Mesendoderm (in vitro differentiated cells): ENCODE results near the gene MT1E.

Experiments
- DNase-seq: peaks from one replicate; pipeline ENCODE4 v3.0.0; 2013
- H2AK5ac ChIP-seq: 2 replicates; pipeline ENCODE4 v1.6.1; 2013; ENCODE audit warnings: low read length, inconsistent platforms
- H2BK120ac ChIP-seq: 2 replicates; pipeline ENCODE4 v1.6.1; 2013; ENCODE audit warnings: low read depth, mild to moderate bottlenecking, low read length, moderate library complexity, mixed read lengths
- H2BK15ac ChIP-seq: replicated peaks from 2 replicates; pipeline ENCODE4 v1.6.1; 2013; ENCODE audit warnings: low read depth, mild to moderate bottlenecking, moderate library complexity
- H2BK5ac ChIP-seq: 2 replicates; pipeline ENCODE4 v1.6.1; 2013; ENCODE audit warnings: low read length, inconsistent platforms
- H3K18ac ChIP-seq: 2 replicates; pipeline ENCODE4 v1.6.1; 2013; ENCODE audit warnings: mild to moderate bottlenecking, low read length, mixed read lengths
- H3K23ac ChIP-seq: one replicate; pipeline ENCODE4 v1.6.1; 2013; ENCODE audit warnings: low read length
- H3K27ac ChIP-seq: 2 replicates; pipeline ENCODE4 v1.5.1; 2013; ENCODE audit warnings: low read depth, mild to moderate bottlenecking, inconsistent platforms, low read length, moderate library complexity
- H3K27me3 ChIP-seq: 2 replicates; pipeline ENCODE4 v1.6.1; 2013; ENCODE audit warnings: low read length, control low read depth, mild to moderate bottlenecking, inconsistent platforms; ENCODE audit not compliant: insufficient read depth, poor library complexity
- H3K36me3 ChIP-seq: 2 replicates; pipeline ENCODE4 v1.6.1; 2013; ENCODE audit warnings: low read length, inconsistent platforms; ENCODE audit not compliant: control insufficient read depth, insufficient read depth
- H3K4ac ChIP-seq: one replicate; pipeline ENCODE4 v1.6.1; 2013; ENCODE audit warnings: low read depth, mild to moderate bottlenecking, low read length, moderate library complexity
- H3K4me1 ChIP-seq: 2 replicates; pipeline ENCODE4 v1.6.1; 2013; ENCODE audit warnings: low read depth, low read length, inconsistent platforms; ENCODE audit not compliant: control insufficient read depth
- H3K4me2 ChIP-seq: 2 replicates; pipeline ENCODE4 v1.6.1; 2013; ENCODE audit warnings: low read length
- H3K4me3 ChIP-seq: 2 replicates; pipeline ENCODE4 v1.5.1; 2013; ENCODE audit warnings: mild to moderate bottlenecking, low read length
- H3K56ac ChIP-seq: one replicate; pipeline ENCODE4 v1.6.1; 2013; ENCODE audit warnings: low read length
- H3K79me1 ChIP-seq: 2 replicates; pipeline ENCODE4 v1.6.1; 2013; ENCODE audit warnings: low read length, inconsistent platforms
- H3K79me2 ChIP-seq: 2 replicates; pipeline ENCODE4 v1.6.1; 2013; ENCODE audit warnings: mild to moderate bottlenecking, low read length; ENCODE audit not compliant: control insufficient read depth, insufficient read depth
- H3K9ac ChIP-seq: 2 replicates; pipeline ENCODE4 v1.6.1; 2013; ENCODE audit warnings: low read length, inconsistent platforms
- H4K5ac ChIP-seq: one replicate; pipeline ENCODE4 v1.6.1; 2013; ENCODE audit warnings: low read length
- H4K8ac ChIP-seq: one replicate; pipeline ENCODE4 v1.6.1; 2013; ENCODE audit warnings: low read depth, mild to moderate bottlenecking, control low read depth, low read length, moderate library complexity
- WGBS: extraction: QIAGEN DNeasy Blood & Tissue Kit; methylation state at CpG from one replicate; pipeline ENCODE4 v1.1.7; 2013; ENCODE audit warnings: low lambda C conversion rate, missing lambda C conversion rate; ENCODE audit not compliant: insufficient coverage; ENCODE audit errors: extremely low coverage; 5-methylcytosine and 5-hydroxymethylcytosine counted together

Gene MT1E

DNA sequence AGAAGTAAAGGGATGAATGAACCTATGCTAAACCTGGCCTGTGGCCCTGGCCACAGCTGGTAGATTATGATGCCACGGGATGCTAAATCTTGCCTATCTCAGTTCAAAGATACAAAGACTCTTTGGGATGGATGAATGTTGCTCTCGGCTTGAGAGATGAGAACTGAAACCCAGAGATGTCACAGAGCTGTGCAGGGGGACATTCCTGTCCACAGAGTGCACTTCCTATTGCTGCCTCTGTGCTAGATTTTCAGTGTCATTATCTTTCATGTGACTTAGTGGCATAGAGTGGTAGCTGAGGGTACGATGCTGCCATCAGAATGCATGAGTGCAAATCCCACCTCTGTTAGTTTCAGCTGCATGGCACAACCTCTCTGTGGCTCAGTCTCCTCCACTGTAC, 4.6 kb downstream of the MT1E start:
- H3K27me3 ChIP-seq, result peaks cover 77% of the 10 kb centered on the region
- no peak overlapping the region for H3K4me2 ChIP-seq
- H3K4me1 ChIP-seq, result no peaks in the 10 kb centered on the region
- H3K27ac ChIP-seq, result no peak overlapping the region
- no peak overlapping the region for H2BK15ac ChIP-seq
- WGBS, result no CpG with 5 or more reads among the region's 3 CpGs
- H3K23ac ChIP-seq, result no peak overlapping the region
- H2BK120ac ChIP-seq, result no peak overlapping the region
- no peak overlapping the region for H3K4ac ChIP-seq
- H3K79me2 ChIP-seq, result no peaks in the 10 kb centered on the region
- no peak overlapping the region for H4K5ac ChIP-seq
- H3K18ac ChIP-seq, result no peak overlapping the region
- no peaks in the 10 kb centered on the region for H3K36me3 ChIP-seq
- H3K79me1 ChIP-seq, result no peaks in the 10 kb centered on the region
- H3K9ac ChIP-seq, result no peak overlapping the region
- no peak for DNase-seq
- no peak overlapping the region for H4K8ac ChIP-seq
- no peak overlapping the region for H3K56ac ChIP-seq
- no peak overlapping the region for H2AK5ac ChIP-seq
- H2BK5ac ChIP-seq, result no peak overlapping the region
- H3K4me3 ChIP-seq, result no peak overlapping the region

DNA sequence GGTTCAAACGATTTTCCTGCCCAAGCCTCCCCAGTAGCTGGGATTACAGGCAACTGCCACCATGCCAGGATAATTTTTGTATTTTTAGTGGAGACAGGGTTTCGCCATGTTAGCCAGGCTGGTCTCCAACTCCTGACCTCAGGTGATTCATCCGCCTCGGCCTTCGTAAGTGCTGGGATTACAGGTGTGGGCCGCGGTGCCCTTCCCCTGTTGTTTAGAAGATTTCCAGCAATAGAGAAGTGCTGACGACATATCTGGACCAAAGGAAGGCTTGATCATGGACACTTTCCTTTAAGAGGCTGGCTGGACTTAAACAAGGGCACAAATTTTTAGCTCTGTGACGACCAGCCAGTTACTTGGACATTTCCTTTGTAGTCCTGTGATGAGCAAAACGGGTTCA, 5.6 kb downstream of the MT1E start:
- H3K27me3 ChIP-seq, result peaks cover 77% of the 10 kb centered on the region
- no CpG with 5 or more reads among the region's 10 CpGs for WGBS
- no peaks in the 10 kb centered on the region for H3K36me3 ChIP-seq

DNA sequence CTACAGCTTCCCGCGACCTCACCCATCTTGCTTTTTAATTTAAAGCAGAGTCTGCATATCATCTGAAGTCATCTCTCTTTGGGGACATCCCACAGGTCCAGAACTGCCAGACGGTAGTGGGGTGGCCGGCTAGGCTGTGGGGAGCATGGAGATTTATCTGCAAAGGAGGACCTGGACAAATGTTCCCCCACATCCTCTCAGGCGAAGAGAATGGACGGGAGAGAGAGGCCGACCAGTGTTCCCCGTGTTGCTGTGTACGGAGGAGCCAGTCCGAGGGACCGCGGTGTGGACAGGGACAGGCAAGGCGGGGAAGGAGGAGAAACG, 6.2 kb downstream of the MT1E start:
- no peak overlapping the region for H3K23ac ChIP-seq
- H3K18ac ChIP-seq, result no peak overlapping the region
- H3K56ac ChIP-seq, result peak overlapping the region; percentile 73
- H3K9ac ChIP-seq, result peak overlapping the region; percentile 29
- no peak overlapping the region for H2BK120ac ChIP-seq
- no peaks in the 10 kb centered on the region for H3K79me2 ChIP-seq
- H3K4me1 ChIP-seq, result no peaks in the 10 kb centered on the region
- peaks cover 78% of the 10 kb centered on the region for H3K27me3 ChIP-seq
- H3K4me2 ChIP-seq, result peak overlapping the region; percentile 25
- H2BK15ac ChIP-seq, result no peak overlapping the region
- no peak overlapping the region for H3K4ac ChIP-seq
- H3K27ac ChIP-seq, result no peak overlapping the region
- DNase-seq, result no peak
- H3K79me1 ChIP-seq, result no peaks in the 10 kb centered on the region
- no CpG with 5 or more reads among the region's 14 CpGs for whole genome bisulfite sequencing
- H2AK5ac ChIP-seq, result no peak overlapping the region
- H3K4me3 ChIP-seq, result no peak overlapping the region
- H4K5ac ChIP-seq, result no peak overlapping the region
- no peak overlapping the region for H2BK5ac ChIP-seq
- H4K8ac ChIP-seq, result no peak overlapping the region
- no peaks in the 10 kb centered on the region for H3K36me3 ChIP-seq

More for the DNA sequence above, 5.6 kb downstream of the MT1E start:
- no peak for DNase-seq
- H3K4me3 ChIP-seq, result no peak overlapping the region
- H3K4me1 ChIP-seq, result no peaks in the 10 kb centered on the region
- no peak overlapping the region for H3K4me2 ChIP-seq
- H3K9ac ChIP-seq, result no peak overlapping the region
- no peak overlapping the region for H3K23ac ChIP-seq
- no peak overlapping the region for H4K5ac ChIP-seq
- no peaks in the 10 kb centered on the region for H3K79me1 ChIP-seq
- H4K8ac ChIP-seq, result no peak overlapping the region
- H2BK15ac ChIP-seq, result no peak overlapping the region
- no peaks in the 10 kb centered on the region for H3K79me2 ChIP-seq
- H3K27ac ChIP-seq, result no peak overlapping the region
- no peak overlapping the region for H2BK5ac ChIP-seq
- no peak overlapping the region for H3K4ac ChIP-seq
- H3K18ac ChIP-seq, result no peak overlapping the region
- no peak overlapping the region for H2AK5ac ChIP-seq
- no peak overlapping the region for H3K56ac ChIP-seq
- H2BK120ac ChIP-seq, result no peak overlapping the region

DNA sequence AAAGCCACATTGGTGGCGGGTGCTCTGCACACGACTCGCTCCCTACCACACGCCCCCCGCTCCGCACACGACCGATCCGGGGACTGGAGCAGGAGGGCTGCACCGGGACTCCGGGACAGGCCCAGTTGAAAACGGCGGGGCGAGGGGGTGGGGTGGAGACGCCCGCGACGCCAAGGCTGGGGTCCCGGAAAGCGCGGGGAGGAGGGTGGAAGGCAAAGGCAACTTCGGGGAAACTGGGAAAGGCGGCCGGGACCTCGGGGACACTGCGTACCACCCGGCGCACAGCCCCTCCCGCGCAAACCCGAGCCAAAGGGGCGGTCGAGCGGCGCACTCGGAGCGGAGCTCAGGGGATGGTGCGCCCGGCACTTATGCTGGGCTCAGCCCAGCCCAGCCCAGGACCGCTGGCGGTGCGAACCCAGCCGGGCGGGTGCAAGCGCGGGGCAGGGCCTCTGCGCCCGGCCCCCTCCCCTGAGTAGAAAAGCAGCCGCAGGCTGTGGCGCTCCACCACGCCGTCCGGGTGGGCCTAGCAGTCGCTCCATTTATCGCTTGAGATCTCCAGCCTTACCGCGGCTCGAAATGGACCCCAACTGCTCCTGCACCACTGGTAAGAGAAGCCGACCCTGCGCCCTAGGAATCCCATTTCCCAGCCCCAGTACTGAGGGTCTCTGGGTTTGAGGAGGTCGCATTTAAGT, 6.7 kb downstream of the MT1E start, which contains the start of gene MT1M:
Gene MT1M (plus strand): TSS at position 504 of the 692 bp plus-strand sequence. CDS start 73 bp downstream, at position 577.
- no peaks in the 10 kb centered on the region for H3K36me3 ChIP-seq
- no peak within 1 kb of the TSS for H2BK15ac ChIP-seq
- no peak within 1 kb of the TSS for H3K23ac ChIP-seq
- H3K27me3 ChIP-seq, result peaks cover 83% of the 10 kb centered on the region
- H3K4me1 ChIP-seq, result no peaks in the 10 kb centered on the region
- peak within 1 kb of the TSS; percentile 29 for H3K9ac ChIP-seq
- H3K79me1 ChIP-seq, result no peaks in the 10 kb centered on the region
- no peak within 1 kb of the TSS for H4K5ac ChIP-seq
- no peak within 1 kb of the TSS for H2AK5ac ChIP-seq
- peak; percentile 32 for DNase-seq
- no peak within 1 kb of the TSS for H4K8ac ChIP-seq
- no peak within 1 kb of the TSS for H3K4me3 ChIP-seq
- no peak within 1 kb of the TSS for H3K27ac ChIP-seq
- no peak within 1 kb of the TSS for H2BK120ac ChIP-seq
- no peak within 1 kb of the TSS for H3K4ac ChIP-seq
- H2BK5ac ChIP-seq, result no peak within 1 kb of the TSS
- H3K4me2 ChIP-seq, result peak within 1 kb of the TSS; percentile 25
- H3K56ac ChIP-seq, result peak within 1 kb of the TSS; percentile 73
- H3K18ac ChIP-seq, result no peak within 1 kb of the TSS
- no peaks in the 10 kb centered on the region for H3K79me2 ChIP-seq
- WGBS, result no CpG with 5 or more reads among the region's 61 CpGs

DNA sequence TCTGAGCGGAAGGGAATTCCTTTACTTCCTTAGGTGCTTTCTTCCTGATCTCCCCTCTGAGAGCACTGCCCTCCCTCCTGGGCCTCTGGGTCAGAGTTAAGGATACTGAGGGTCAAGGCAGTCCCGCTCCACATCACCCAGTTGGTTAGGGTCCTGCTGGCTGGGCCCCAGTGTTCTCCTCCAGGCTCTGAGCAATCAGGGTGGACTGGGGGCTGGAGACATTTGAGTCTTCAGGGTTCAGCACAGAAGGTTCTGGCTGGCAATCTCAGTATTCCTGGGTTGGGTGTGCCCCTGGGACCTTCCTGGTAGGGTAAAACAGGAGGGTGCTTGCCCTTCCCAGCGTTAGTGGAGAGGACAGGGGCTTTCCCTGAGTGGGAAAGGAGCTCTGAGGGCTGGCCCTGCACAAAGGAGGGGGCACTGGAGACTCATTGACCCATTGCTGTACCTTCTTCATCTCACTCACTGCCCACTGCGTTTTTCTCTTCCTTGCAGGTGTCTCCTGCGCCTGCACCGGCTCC, 7.3 kb downstream of the MT1E start:
- Histone ChIP-seq H3K27ac (no peak overlapping the region), H3K9ac (no peak overlapping the region), H2BK120ac (no peak overlapping the region), H3K4me3 (no peak overlapping the region), H2AK5ac (no peak overlapping the region), H3K4me1 (no peaks in the 10 kb centered on the region), H4K5ac (no peak overlapping the region), H3K27me3 (peaks cover 89% of the 10 kb centered on the region), H3K79me1 (no peaks in the 10 kb centered on the region), H3K18ac (no peak overlapping the region), H4K8ac (no peak overlapping the region), H3K23ac (no peak overlapping the region), H3K36me3 (no peaks in the 10 kb centered on the region), H2BK5ac (no peak overlapping the region), H3K4me2 (no peak overlapping the region), H3K56ac (no peak overlapping the region), H3K4ac (no peak overlapping the region), H2BK15ac (no peak overlapping the region), H3K79me2 (no peaks in the 10 kb centered on the region)
- WGBS, result no CpG with 5 or more reads among the region's 6 CpGs
- no peak for DNase-seq

DNA sequence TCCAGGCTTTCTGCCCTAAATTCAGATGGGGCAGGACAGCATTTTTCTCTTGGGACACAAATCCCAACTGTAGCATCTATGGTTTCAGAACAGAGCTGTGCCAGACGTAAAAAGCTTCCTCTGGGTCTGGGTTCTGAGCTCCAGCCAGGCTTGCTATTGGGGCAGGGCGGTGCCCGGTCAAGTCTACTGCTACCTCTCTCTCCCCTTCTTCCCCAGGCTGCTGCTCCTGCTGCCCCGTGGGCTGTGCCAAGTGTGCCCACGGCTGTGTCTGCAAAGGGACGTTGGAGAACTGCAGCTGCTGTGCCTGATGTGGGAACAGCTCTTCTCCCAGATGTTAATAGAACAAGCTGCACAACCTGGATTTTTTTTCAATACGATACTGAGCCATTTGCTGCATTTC, 8.0 kb downstream of the MT1E start:
- Histone ChIP-seq H2BK5ac (no peak overlapping the region), H3K23ac (no peak overlapping the region), H3K4ac (no peak overlapping the region), H3K79me2 (no peaks in the 10 kb centered on the region), H2AK5ac (no peak overlapping the region), H2BK120ac (no peak overlapping the region), H3K27me3 (peaks cover 92% of the 10 kb centered on the region), H3K9ac (no peak overlapping the region), H3K27ac (no peak overlapping the region), H3K18ac (no peak overlapping the region), H3K56ac (no peak overlapping the region), H3K4me2 (no peak overlapping the region), H3K4me1 (no peaks in the 10 kb centered on the region), H3K36me3 (no peaks in the 10 kb centered on the region), H2BK15ac (no peak overlapping the region), H3K4me3 (no peak overlapping the region), H4K5ac (no peak overlapping the region), H3K79me1 (no peaks in the 10 kb centered on the region), H4K8ac (no peak overlapping the region)
- no CpG with 5 or more reads among the region's 7 CpGs for WGBS
- DNase-seq, result no peak
